Right lobe of liver (tissue), 4 donors: Measurements from ENCODE around the gene CUEDC2.

ENCODE experiments used
- POLR2A ChIP-seq: fragments of 450-650 bp; IDR thresholded peaks from one replicate; pipeline ENCODE4 v1.6.1; 2017; ENCODE audit warnings: antibody characterized with exemption, mild to moderate bottlenecking
- TF ChIP-seq, protein P1 (sequence below), 4 donors: fragments of 200-600 bp in 3 of 4; fragments of 450-650 bp in 1 of 4; IDR thresholded peaks; one replicate each; pipeline versions ENCODE4 v1.5.1 to v1.8.0; 2016 to 2022; ENCODE audit warnings: antibody characterized with exemption in 4 of 4, mild to moderate bottlenecking in 2 of 4
- donor health status: DM: no; HTN: no; CAD: no.
- donor health status: DM: no; HTN: no; CAD: no.
- donor health status: DM: no; HTN: yes; CAD: no.

DNA sequence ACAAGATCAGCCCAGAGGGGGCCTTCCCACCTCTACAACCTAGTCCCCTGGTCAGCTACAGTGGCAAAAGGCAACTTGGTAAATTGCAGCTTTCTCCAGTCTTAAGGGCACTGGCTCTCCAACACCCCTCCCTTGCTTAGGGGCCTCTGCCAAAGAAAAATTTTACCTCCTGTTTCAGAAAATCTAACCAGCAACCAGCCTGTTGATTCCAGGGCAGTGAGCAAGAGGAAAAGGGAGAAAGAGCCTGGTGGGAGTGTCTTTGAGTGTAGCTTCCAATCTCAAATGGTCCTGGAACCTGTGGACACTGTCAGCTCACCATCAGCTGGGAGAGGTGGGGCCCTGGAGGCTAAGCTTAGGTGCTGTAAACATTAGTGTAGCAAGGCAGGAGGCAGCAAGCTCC is 47.3 kb upstream of the CUEDC2 start:
- TF ChIP-seq, protein P1, sequence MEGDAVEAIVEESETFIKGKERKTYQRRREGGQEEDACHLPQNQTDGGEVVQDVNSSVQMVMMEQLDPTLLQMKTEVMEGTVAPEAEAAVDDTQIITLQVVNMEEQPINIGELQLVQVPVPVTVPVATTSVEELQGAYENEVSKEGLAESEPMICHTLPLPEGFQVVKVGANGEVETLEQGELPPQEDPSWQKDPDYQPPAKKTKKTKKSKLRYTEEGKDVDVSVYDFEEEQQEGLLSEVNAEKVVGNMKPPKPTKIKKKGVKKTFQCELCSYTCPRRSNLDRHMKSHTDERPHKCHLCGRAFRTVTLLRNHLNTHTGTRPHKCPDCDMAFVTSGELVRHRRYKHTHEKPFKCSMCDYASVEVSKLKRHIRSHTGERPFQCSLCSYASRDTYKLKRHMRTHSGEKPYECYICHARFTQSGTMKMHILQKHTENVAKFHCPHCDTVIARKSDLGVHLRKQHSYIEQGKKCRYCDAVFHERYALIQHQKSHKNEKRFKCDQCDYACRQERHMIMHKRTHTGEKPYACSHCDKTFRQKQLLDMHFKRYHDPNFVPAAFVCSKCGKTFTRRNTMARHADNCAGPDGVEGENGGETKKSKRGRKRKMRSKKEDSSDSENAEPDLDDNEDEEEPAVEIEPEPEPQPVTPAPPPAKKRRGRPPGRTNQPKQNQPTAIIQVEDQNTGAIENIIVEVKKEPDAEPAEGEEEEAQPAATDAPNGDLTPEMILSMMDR (IDR thresholded peaks at IDR 0.05), result no peak
- no peak for TF ChIP-seq POLR2A
